ENCODE results near the gene HIF1A. TPM values are rescaled to one million over a fixed set of nuclear protein-coding genes. Genes with fewer than 3 reads are reported as not detected.

HIF1A gene
- total and polyA plus RNA-seq, 10 of the 15 experiments (the other 5 are each of a cell fraction or from before 2014, with no cell fraction given) = 18.3 to 97.0 (median 75.3) TPM

DNA sequence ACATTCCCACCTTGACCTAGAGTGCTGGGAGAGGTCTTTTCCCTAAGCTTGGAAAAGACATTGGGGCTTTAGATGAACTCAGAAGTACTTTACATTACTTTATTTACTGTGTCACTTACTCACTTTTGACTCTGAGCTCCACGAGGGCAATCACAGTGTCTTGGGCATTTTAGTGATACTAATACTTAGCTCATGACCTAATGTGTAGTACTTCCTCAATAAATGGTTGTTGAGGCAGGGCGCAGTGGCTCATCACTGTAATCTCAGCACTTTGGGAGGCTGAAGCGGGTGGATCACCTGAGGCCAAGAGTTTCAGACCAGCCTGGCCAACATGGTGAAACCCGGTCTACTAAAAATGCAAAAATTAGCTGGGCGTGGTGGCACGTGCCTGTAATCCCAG, 47.1 kb downstream of the HIF1A start (continued):
- TF ChIP-seq, protein P1, sequence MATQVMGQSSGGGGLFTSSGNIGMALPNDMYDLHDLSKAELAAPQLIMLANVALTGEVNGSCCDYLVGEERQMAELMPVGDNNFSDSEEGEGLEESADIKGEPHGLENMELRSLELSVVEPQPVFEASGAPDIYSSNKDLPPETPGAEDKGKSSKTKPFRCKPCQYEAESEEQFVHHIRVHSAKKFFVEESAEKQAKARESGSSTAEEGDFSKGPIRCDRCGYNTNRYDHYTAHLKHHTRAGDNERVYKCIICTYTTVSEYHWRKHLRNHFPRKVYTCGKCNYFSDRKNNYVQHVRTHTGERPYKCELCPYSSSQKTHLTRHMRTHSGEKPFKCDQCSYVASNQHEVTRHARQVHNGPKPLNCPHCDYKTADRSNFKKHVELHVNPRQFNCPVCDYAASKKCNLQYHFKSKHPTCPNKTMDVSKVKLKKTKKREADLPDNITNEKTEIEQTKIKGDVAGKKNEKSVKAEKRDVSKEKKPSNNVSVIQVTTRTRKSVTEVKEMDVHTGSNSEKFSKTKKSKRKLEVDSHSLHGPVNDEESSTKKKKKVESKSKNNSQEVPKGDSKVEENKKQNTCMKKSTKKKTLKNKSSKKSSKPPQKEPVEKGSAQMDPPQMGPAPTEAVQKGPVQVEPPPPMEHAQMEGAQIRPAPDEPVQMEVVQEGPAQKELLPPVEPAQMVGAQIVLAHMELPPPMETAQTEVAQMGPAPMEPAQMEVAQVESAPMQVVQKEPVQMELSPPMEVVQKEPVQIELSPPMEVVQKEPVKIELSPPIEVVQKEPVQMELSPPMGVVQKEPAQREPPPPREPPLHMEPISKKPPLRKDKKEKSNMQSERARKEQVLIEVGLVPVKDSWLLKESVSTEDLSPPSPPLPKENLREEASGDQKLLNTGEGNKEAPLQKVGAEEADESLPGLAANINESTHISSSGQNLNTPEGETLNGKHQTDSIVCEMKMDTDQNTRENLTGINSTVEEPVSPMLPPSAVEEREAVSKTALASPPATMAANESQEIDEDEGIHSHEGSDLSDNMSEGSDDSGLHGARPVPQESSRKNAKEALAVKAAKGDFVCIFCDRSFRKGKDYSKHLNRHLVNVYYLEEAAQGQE (IDR thresholded peaks at IDR 0.05; ENCODE audit: low read depth, low read length) = no peak

- Histone ChIP-seq H3K79me2 (ENCODE audit: control insufficient read depth, insufficient read depth, low read length) (peaks cover 90% of the 10 kb centered on the region), H3K4me2 (ENCODE audit: control insufficient read depth, insufficient read depth) (no peak overlapping the region), H2AFZ (ENCODE audit: control insufficient read depth, low read depth, low read length) (no peak overlapping the region), H3K36me3 (ENCODE audit: control insufficient read depth in 2 of 2, insufficient read depth in 2 of 2, low read length in 1 of 2) (peaks cover 6 to 44% of the 10 kb centered on the region in 2 experiments), H3K27me3 (replicated peaks in 1 of 2; ENCODE audit: control insufficient read depth in 2 of 2, insufficient read depth in 2 of 2, low read length in 1 of 2) (no peaks in the 10 kb centered on the region), H3K9ac (ENCODE audit: control insufficient read depth, insufficient read depth, low read length) (no peak overlapping the region), H3K4me1 (ENCODE audit: control insufficient read depth, insufficient read depth, low read length) (peaks cover 5% of the 10 kb centered on the region), H4K20me1 (ENCODE audit: control insufficient read depth, insufficient read depth) (no peaks in the 10 kb centered on the region), H3K27ac (ENCODE audit: control insufficient read depth, insufficient read depth) (no peak overlapping the region), H3K4me3 (no peak overlapping the region), H3K9me3 (replicated peaks; ENCODE audit: control insufficient read depth, insufficient read depth, low read length) (no peaks in the 10 kb centered on the region)
- ChIA-PET CTCF (interaction anchor here (0.6 to 3.5 kb wide), 7 partner anchors 8 to 269 kb away, joined by 3 to 15 read pairs (median 5); no protein-coding TSS in a partner anchor), SMC1A (ENCODE audit: uncharacterized antibody, unreplicated experiment) (interaction anchor here (0.9 to 10.0 kb wide), 10 partner anchors 10 to 268 kb away, joined by 3 to 114 read pairs (median 4); no protein-coding TSS in a partner anchor), POLR2A (interaction anchor here (0.5 to 10.5 kb wide), 4 partner anchors 20 to 239 kb away, joined by 3 to 130 read pairs (median 3); partner anchors contain the start of gene SNAPC1), RAD21 (ENCODE audit: unreplicated experiment) (interaction anchor here (1.1 to 10.8 kb wide), 4 partner anchors 8 to 93 kb away, joined by 4 to 102 read pairs (median 8); partner anchors contain the start of gene SNAPC1)
- ATAC-seq (no peak), DNase-seq (ENCODE audit: low read depth, low spot score) (no peak), FAIRE-seq (no peak)
- in situ Hi-C loops (cut with MboI) (no loop called here), intact Hi-C loops (cut with micrococcal nuclease; ENCODE audit: unreplicated experiment) (loop anchor here (10.0 kb wide), 1 partner anchor 449 kb away; no protein-coding TSS in a partner anchor)
- 82% methylated on average over 5 of the region's 5 CpGs for WGBS (ENCODE audit: insufficient coverage, insufficient replicate concordance, low lambda C conversion rate, missing lambda C conversion rate)
- TF ChIP-seq TAF1 (IDR thresholded peaks at IDR 0.05; ENCODE audit: borderline replicate concordance, low read depth, low read length) (no peak), IRF5 (IDR thresholded peaks at IDR 0.05; ENCODE audit: borderline replicate concordance) (no peak), MEF2B (IDR thresholded peaks at IDR 0.05; ENCODE audit: partially characterized antibody, poor library complexity, severe bottlenecking) (no peak), MTA2 (IDR thresholded peaks at IDR 0.05; ENCODE audit: low read depth) (no peak), CEBPB (IDR thresholded peaks at IDR 0.05; ENCODE audit: borderline replicate concordance in 1 of 2, low read depth in 2 of 2, low read length in 2 of 2) (no peak), RAD51 (IDR thresholded peaks at IDR 0.05) (no peak), CHD4 (IDR thresholded peaks at IDR 0.05) (no peak), RELA (IDR thresholded peaks at IDR 0.05; ENCODE audit: borderline replicate concordance, partially characterized antibody) (no peak)
- TF ChIP-seq, protein P2, sequence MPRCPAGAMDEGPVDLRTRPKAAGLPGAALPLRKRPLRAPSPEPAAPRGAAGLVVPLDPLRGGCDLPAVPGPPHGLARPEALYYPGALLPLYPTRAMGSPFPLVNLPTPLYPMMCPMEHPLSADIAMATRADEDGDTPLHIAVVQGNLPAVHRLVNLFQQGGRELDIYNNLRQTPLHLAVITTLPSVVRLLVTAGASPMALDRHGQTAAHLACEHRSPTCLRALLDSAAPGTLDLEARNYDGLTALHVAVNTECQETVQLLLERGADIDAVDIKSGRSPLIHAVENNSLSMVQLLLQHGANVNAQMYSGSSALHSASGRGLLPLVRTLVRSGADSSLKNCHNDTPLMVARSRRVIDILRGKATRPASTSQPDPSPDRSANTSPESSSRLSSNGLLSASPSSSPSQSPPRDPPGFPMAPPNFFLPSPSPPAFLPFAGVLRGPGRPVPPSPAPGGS (IDR thresholded peaks at IDR 0.05; ENCODE audit: borderline replicate concordance, insufficient read depth, low read depth, low read length, poor library complexity, severe bottlenecking) = no peak
- BruUV-seq (replicated peaks) = no TSS peak
Measured at GRCh38 chr14:61744238-61744637, 48.9 kb downstream of the HIF1A start.

Measured in GM12878 (cell line).